H1 (cell line): Measurements from ENCODE around the gene SYNDIG1. TPM values are rescaled to one million over a fixed set of nuclear protein-coding genes. Genes with fewer than 3 reads are reported as not detected.

Source experiments
- CTCF ChIA-PET: fragments of 300-600 bp; sonication (Branson Sonifier 250); formaldehyde crosslinking; loops from one replicate; lab custom pipeline; 2021; ENCODE audit not compliant: partially characterized antibody; lab: Charles Lee
- POLR2A ChIA-PET: fragments of 300-600 bp; sonication (Branson Sonifier 250); formaldehyde crosslinking; loops from one replicate; lab custom pipeline; 2021; ENCODE audit warnings: inconsistent platforms; ENCODE audit not compliant: partially characterized antibody; lab: Charles Lee
- DNase-seq, 2 experiments: peaks; one replicate each; pipeline versions ENCODE4 v3.0.0 to v3.0.0-alpha.2; 2010 to 2022; ENCODE audit warnings: low spot score in 2 of 2, low read depth in 1 of 2, mixed read lengths in 1 of 2
- FAIRE-seq: peaks from 2 replicates; lab custom pipeline; 2011; peaks lifted over from hg19 to GRCh38; lab: Jason Lieb, UNC
- H2AFZ ChIP-seq: 2 replicates; pipeline ENCODE4 v1.8.1; 2012; ENCODE audit warnings: low read length, inconsistent platforms
- H2AK5ac ChIP-seq: 2 replicates; pipeline ENCODE4 v1.6.1; 2013; ENCODE audit warnings: low read depth, low read length
- H2BK120ac ChIP-seq: replicated peaks from 2 replicates; pipeline ENCODE3; 2013; ENCODE audit warnings: low read depth, low read length, inconsistent platforms
- H2BK12ac ChIP-seq: 2 replicates; pipeline ENCODE4 v1.6.1; 2013; ENCODE audit warnings: low read depth, low read length
- H2BK15ac ChIP-seq: 2 replicates; pipeline ENCODE4 v1.6.1; 2013; ENCODE audit warnings: low read length
- H2BK20ac ChIP-seq: 2 replicates; pipeline ENCODE4 v1.6.1; 2013; ENCODE audit warnings: low read length
- H2BK5ac ChIP-seq: 2 replicates; pipeline ENCODE4 v1.6.1; 2013; ENCODE audit warnings: low read depth, low read length
- H3K14ac ChIP-seq: 2 replicates; pipeline ENCODE4 v1.6.1; 2013; ENCODE audit warnings: inconsistent platforms; ENCODE audit not compliant: insufficient read length
- H3K18ac ChIP-seq: 2 replicates; pipeline ENCODE4 v1.6.1; 2013; ENCODE audit warnings: low read length; ENCODE audit errors: extremely low read depth
- H3K23ac ChIP-seq: 2 replicates; pipeline ENCODE4 v1.6.1; 2013; ENCODE audit warnings: inconsistent platforms; ENCODE audit not compliant: insufficient read length
- H3K23me2 ChIP-seq: 2 replicates; pipeline ENCODE4 v1.6.1; 2013; ENCODE audit warnings: low read depth, low read length
- H3K27ac ChIP-seq: 2 replicates; pipeline ENCODE4 v1.6.1; 2011; ENCODE audit warnings: low read depth, low read length, inconsistent platforms
- H3K27me3 ChIP-seq, 4 experiments: replicated peaks in 1 of 4; 1 replicate in 1 of 4; 2 replicates in 3 of 4; pipeline versions ENCODE4 v1.6.1 to v1.8.1; 2011 to 2013; ENCODE audit warnings: low read length in 3 of 4, mild to moderate bottlenecking in 3 of 4, inconsistent platforms in 2 of 4, mixed read lengths in 2 of 4, moderate library complexity in 1 of 4; ENCODE audit not compliant: control insufficient read depth in 3 of 4, insufficient read depth in 3 of 4; ENCODE audit errors: extremely low read depth in 1 of 4
- H3K36me3 ChIP-seq, 4 experiments: 2 replicates each; pipeline versions ENCODE4 v1.6.1 to v1.8.1; 2011 to 2013; ENCODE audit warnings: mild to moderate bottlenecking in 4 of 4, low read length in 3 of 4, moderate library complexity in 2 of 4, control low read depth in 1 of 4, inconsistent platforms in 1 of 4; ENCODE audit not compliant: insufficient read depth in 4 of 4, control insufficient read depth in 2 of 4
- H3K4ac ChIP-seq: replicated peaks from 2 replicates; pipeline ENCODE3; 2013; ENCODE audit warnings: low read length, low read depth, mixed read lengths, inconsistent platforms; ENCODE audit not compliant: insufficient read length
- H3K4me1 ChIP-seq, 4 experiments: replicated peaks in 1 of 4; 1 replicate in 1 of 4; 2 replicates in 3 of 4; pipeline versions ENCODE4 v1.6.1 to v1.8.1; 2011 to 2013; ENCODE audit warnings: low read length in 3 of 4, inconsistent platforms in 2 of 4, mixed read lengths in 1 of 4; ENCODE audit not compliant: insufficient read depth in 4 of 4, control insufficient read depth in 3 of 4
- H3K4me2 ChIP-seq, 2 experiments: 2 replicates each; pipeline versions ENCODE4 v1.6.1 to v1.8.1; 2011 to 2013; ENCODE audit warnings: low read depth in 2 of 2, low read length in 2 of 2, control low read depth in 1 of 2, inconsistent platforms in 1 of 2, mild to moderate bottlenecking in 1 of 2; ENCODE audit not compliant: insufficient read depth in 1 of 2
- H3K4me3 ChIP-seq, 4 experiments: fragments of 200-600, 300-600 bp in 1 of 4; sonication (generic), shearing (Covaris generic), sonication (Bioruptor Twin) in 1 of 4; 2 replicates each; pipeline versions ENCODE4 v1.5.1 to v1.8.1; 2011 to 2016; ENCODE audit warnings: low read length in 4 of 4, low read depth in 3 of 4, control low read depth in 2 of 4, inconsistent platforms in 2 of 4, mild to moderate bottlenecking in 2 of 4, mixed read lengths in 1 of 4, moderate library complexity in 1 of 4; ENCODE audit not compliant: insufficient read depth in 2 of 4; ENCODE audit errors: extremely low read depth in 1 of 4
- H3K56ac ChIP-seq: replicated peaks from 2 replicates; pipeline ENCODE3; 2013; ENCODE audit warnings: low read depth, mild to moderate bottlenecking, mixed read lengths, low read length, inconsistent platforms; ENCODE audit not compliant: insufficient read length
- H3K79me1 ChIP-seq: 2 replicates; pipeline ENCODE4 v1.6.1; 2013; ENCODE audit warnings: low read depth, low read length, control low read depth
- H3K79me2 ChIP-seq, 2 experiments: 2 replicates each; pipeline versions ENCODE4 v1.6.1 to v1.8.1; 2012 to 2013; ENCODE audit warnings: low read length in 2 of 2, mild to moderate bottlenecking in 2 of 2, inconsistent platforms in 1 of 2; ENCODE audit not compliant: insufficient read depth in 2 of 2, control insufficient read depth in 1 of 2
- H3K9ac ChIP-seq, 4 experiments: replicated peaks in 1 of 4; 1 replicate in 1 of 4; 2 replicates in 3 of 4; pipeline versions ENCODE4 v1.6.1 to v1.8.1; 2011 to 2013; ENCODE audit warnings: low read depth in 3 of 4, low read length in 3 of 4, control low read depth in 2 of 4, mild to moderate bottlenecking in 2 of 4, moderate library complexity in 2 of 4, inconsistent platforms in 1 of 4; ENCODE audit errors: extremely low read depth in 1 of 4
- H3K9me3 ChIP-seq, 2 experiments: 2 replicates each; pipeline versions ENCODE4 v1.6.1 to v1.8.1; 2012 to 2013; ENCODE audit warnings: mild to moderate bottlenecking in 2 of 2, moderate library complexity in 2 of 2, control low read depth in 1 of 2, inconsistent platforms in 1 of 2, low read depth in 1 of 2, low read length in 1 of 2, mixed read lengths in 1 of 2; ENCODE audit not compliant: insufficient read depth in 2 of 2
- H4K20me1 ChIP-seq, 2 experiments: replicated peaks in 1 of 2; 2 replicates each; pipeline versions ENCODE3 to v1.8.1; 2011 to 2013; ENCODE audit warnings: inconsistent platforms in 2 of 2, low read length in 2 of 2, mild to moderate bottlenecking in 1 of 2; ENCODE audit not compliant: insufficient read depth in 2 of 2, control insufficient read depth in 1 of 2
- H4K5ac ChIP-seq: 2 replicates; pipeline ENCODE4 v1.6.1; 2013; ENCODE audit warnings: low read length, low read depth, mixed read lengths, inconsistent platforms; ENCODE audit not compliant: insufficient read length
- H4K8ac ChIP-seq: 2 replicates; pipeline ENCODE4 v1.8.0; 2013; ENCODE audit warnings: mild to moderate bottlenecking, moderate library complexity, low read length, inconsistent platforms; ENCODE audit not compliant: insufficient read depth; ENCODE audit errors: extremely low read depth
- H4K91ac ChIP-seq: replicated peaks from 2 replicates; pipeline ENCODE3; 2013; ENCODE audit warnings: low read length, mixed read lengths, inconsistent platforms; ENCODE audit not compliant: insufficient read length
- CBX5 ChIP-seq: fragments of 300-800, 300-1000 bp; sonication (generic); IDR thresholded peaks from 2 replicates; pipeline ENCODE4 v1.7.1; 2016; ENCODE audit warnings: antibody characterized with exemption, low read length, low read depth
- KDM1A ChIP-seq: fragments of 200-600, 300-600 bp; sonication (generic); IDR thresholded peaks from 2 replicates; pipeline ENCODE4 v1.7.1; 2016; ENCODE audit warnings: mild to moderate bottlenecking, low read length, borderline replicate concordance
- POLR2A ChIP-seq, 2 experiments: IDR thresholded peaks; 1 replicate in 1 of 2; 2 replicates in 1 of 2; pipeline ENCODE4 v1.6.1; 2011; ENCODE audit warnings: low read depth in 2 of 2, low read length in 2 of 2, mild to moderate bottlenecking in 2 of 2; ENCODE audit errors: control extremely low read depth in 1 of 2
- TBP ChIP-seq: IDR thresholded peaks from 2 replicates; pipeline ENCODE4 v1.6.1; 2011; ENCODE audit warnings: low read depth, low read length, improper control_type of control experiment
- WGBS, 2 experiments: shearing (Covaris generic) in 1 of 2; methylation state at CpG; one replicate each; pipeline versions ENCODE4 v1.1.6 to v1.1.7; 2013 to 2015; ENCODE audit warnings: low lambda C conversion rate in 2 of 2, mixed read lengths in 2 of 2, inconsistent platforms in 1 of 2, low coverage in 1 of 2, missing lambda C conversion rate in 1 of 2; ENCODE audit not compliant: insufficient replicate concordance in 2 of 2, insufficient coverage in 1 of 2, insufficient read length in 1 of 2; ENCODE audit errors: extremely low coverage in 1 of 2, missing lambda C conversion rate in 1 of 2; 5-methylcytosine and 5-hydroxymethylcytosine counted together
- polyA plus RNA-seq, 7 experiments: library from polyadenylated mRNA; depleted of rRNA in 3 of 7; stranded (reverse) in 5 of 7; unstranded in 2 of 7; fragments of >200 nt in 5 of 7; fragments of 200-250 nt in 2 of 7; gene quantifications; 1 replicate in 5 of 7; 2 replicates in 1 of 7; 4 replicates in 1 of 7; pipeline versions ENCODE4 v1.2.1 to v1.2.3, GENCODE V29; 2011 to 2013; ENCODE audit warnings: missing spikeins in 2 of 7, mixed read lengths in 2 of 7
- total RNA-seq: library from RNA; stranded (reverse); fragmentation: NEBNext Ultra II Directional; extraction: Animal tissue kit (Norgen Biotek cat#: 25700); gene quantifications from 2 replicates; pipeline ENCODE4 v1.2.1, GENCODE V29; 2021

Gene SYNDIG1
- total and polyA plus RNA-seq, 2 of the 8 experiments (the other 6 are each of a cell fraction or from before 2014, with no cell fraction given): 6.5 to 7.8 TPM

DNA sequence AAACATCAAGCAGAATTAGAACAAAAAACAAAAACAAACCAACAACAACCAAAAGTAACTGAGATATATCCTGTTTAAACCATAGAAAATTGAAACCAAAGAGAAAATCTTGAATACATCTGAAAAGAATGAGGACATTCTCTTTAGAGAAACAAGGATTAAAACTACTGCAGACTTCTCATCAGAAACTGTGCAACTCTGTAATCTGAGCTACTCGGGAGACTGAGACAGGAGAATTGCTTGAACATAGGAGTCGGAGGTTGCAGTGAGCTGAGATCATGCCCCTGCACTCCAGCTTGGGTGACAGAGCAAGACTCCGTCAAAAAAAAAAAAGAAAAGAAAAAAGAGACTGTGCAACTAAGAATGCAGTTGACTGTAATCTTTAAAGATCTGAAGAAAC, 153.4 kb downstream of the SYNDIG1 start:
- Histone ChIP-seq H4K20me1 (no peaks in the 10 kb centered on the region), H3K9me3 (peaks cover 0 to 4% of the 10 kb centered on the region in 2 experiments; a peak in 1 of 4 replicates), H3K27me3 (no peaks in the 10 kb centered on the region), H3K79me2 (no peaks in the 10 kb centered on the region), H2BK12ac (no peak overlapping the region), H3K14ac (no peak overlapping the region), H3K27ac (no peak overlapping the region), H3K4me2 (no peak overlapping the region), H2AK5ac (no peak overlapping the region), H2BK5ac (no peak overlapping the region), H3K79me1 (no peaks in the 10 kb centered on the region), H4K8ac (no peak overlapping the region), H2BK20ac (no peak overlapping the region), H3K4me1 (no peaks in the 10 kb centered on the region), H3K9ac (no peak overlapping the region), H2BK15ac (no peak overlapping the region), H3K36me3 (no peaks in the 10 kb centered on the region), H2BK120ac (no peak overlapping the region), H3K23ac (no peak overlapping the region), H4K5ac (no peak overlapping the region), H4K91ac (no peak overlapping the region), H3K4ac (no peak overlapping the region), H3K23me2 (no peaks in the 10 kb centered on the region), H3K4me3 (no peak overlapping the region), H3K18ac (no peak overlapping the region), H2AFZ (no peak overlapping the region), H3K56ac (no peak overlapping the region)
- FAIRE-seq: no peak
- TF ChIP-seq KDM1A (no peak), POLR2A (IDR thresholded peaks at IDR 0.05; ENCODE audit: control extremely low read depth in 1 of 2, low read depth in 2 of 2, low read length in 2 of 2) (no peak), TBP (no peak), CBX5 (no peak)
- no peak for DNase-seq
- ChIA-PET POLR2A (no interaction called here), CTCF (no interaction called here)
- 82% methylated on average over 3 of the region's 3 CpGs; no CpG with 5 or more reads in 1 of the 2 experiments for WGBS, 2 experiments
